Activated T-cell treated with anti-CD3 and anti-CD28 coated beads, Interleukin-2, amount 50 U/mL, for 48 hours (primary cell): Measurements from ENCODE around the gene MGME1.
"Not testable (repeated sequence)": the region's sequence is repeated elsewhere in the genome, so short reads cannot be mapped to it uniquely, and the experiment has no call there.

Experiments
- DNase-seq, 2 experiments: peaks; one replicate each; pipeline ENCODE4 v3.0.0-alpha.2; 2020

Gene MGME1

DNA sequence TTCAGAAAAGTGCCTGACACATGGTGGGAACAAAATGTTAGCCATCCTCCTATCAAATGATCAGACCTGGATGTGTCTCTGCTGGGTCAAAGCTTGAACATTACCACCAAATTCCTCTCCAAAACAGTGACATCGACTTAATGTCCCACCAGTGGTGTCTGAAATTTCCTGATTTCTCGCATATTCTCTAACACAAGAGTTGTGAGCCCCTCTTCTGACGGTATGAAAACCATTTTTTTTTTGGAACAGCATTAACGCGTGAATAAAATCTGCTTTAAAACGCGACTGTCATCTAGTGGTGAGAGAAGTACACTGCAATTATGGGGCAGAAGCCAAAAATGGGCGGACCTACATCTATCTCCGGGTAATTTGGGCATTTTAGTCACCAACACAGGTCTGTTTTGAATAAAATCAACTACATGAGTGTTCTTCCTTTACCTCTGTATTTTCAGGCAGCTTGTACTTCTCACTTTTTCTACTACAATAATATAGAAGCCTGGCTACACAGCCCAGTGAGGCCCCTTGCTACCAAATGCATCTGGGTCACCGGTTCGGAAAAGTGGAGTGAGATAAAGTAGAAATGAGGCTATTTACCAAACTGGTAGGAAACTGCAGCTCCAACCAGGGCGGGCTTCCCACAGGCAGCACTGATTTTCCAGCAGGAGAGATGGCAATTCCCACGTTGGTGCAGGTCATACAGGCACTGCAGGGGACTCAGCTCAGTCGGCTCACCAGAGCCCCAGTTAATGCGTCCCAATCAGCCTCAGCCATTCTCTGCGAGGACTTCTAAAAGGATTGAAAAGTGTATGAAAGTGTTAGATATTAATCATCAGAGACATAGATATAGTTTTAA is 27.4 kb downstream of the MGME1 start:
- peak; percentile 27 for DNase-seq

DNA sequence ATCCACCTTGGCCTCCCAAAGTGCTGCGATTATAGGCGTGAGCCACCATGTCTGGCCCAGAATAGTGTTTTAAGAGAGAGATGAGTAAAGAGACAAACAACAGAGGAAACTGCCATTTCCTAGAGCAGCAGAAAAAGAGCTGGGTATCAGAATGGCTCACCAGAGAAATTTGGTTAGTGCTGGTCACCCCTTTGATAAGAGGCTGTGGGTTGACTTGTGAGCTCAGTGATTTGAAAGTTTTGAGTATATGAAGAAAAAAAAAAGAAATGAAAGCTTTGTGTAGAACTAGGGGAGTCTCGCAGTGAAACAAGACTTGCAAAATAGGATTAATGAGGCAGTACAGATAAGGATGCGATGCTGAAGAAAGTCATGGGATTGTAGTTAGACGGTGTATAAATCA is 29.6 kb downstream of the MGME1 start:
- no peak for DNase-seq

DNA sequence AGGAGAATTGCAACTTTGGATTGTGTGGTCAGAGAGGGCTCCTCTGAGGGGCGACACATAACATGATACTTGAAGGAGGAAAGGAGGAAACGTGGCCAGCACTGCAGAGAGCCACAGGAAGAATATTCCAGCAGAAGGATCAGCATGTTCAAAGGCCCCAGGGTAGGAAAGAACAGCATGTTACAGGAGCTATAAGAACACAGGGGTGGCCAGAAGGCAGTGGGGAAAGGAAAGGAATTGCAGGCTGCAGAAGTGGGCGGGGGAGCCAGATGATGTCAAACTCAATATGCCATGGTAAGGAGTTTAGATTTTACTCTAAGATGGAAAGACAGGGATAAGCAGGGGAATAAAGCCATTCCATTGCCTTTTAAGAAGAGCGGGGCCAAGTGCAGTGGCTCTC is 30.7 kb downstream of the MGME1 start:
- DNase-seq, result no peak

DNA sequence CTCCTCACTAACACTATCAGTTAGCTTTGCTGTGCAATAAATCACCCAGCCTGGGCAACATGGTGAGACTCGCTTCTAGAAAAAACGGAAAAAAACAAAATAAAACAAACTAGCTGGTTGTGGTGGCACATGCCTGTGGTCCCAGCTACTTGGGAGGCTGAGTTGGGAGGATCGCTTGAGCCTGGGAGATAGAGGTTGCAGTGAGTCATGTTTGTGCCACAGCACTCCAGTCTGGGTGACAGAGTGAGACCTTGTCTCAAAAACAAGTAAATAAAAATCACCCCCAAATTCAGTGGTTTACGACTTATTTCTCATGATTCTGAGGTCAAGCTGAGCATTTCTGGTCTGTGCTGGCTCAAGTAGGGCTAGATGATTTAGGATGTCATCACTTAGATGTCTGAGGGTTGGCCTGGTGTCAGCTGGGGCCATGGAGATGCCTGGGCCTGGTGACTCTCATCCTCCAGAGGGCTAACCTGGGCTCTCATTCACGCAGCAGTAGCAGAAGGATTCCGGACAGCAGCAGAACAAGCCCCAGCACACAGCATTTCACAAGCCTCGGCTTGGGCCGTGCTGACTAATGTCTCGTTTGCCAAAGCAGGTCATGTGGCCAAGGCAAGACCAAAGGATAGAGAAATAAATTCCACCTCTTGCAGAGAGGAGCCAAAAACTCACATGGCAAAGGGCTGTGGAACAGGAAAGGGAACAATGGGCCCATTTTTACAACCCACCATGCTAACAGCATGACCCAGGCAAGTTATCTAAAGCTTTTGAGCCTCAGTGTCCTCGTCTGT is 32.5 kb downstream of the MGME1 start:
- DNase-seq, result no peak

DNA sequence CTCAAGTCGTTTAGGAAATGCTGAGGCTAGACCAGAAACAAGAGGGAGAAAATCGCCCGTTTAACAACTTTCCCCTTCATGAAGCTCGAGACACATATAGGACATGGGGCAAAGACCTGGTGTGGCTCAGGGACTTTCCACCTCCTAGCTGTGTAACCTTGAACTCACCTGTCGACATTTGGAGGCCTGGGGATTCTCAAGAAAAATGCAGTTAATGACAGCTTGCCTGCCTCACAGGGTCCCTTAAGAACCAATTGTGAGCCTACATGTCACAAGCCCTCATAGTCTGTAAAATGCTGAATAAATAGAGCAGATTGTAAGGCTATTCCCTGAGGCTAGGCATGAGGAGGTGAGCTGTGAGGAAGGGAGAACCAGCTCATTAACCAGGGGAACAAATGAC is 35.1 kb downstream of the MGME1 start:
- no peak for DNase-seq

DNA sequence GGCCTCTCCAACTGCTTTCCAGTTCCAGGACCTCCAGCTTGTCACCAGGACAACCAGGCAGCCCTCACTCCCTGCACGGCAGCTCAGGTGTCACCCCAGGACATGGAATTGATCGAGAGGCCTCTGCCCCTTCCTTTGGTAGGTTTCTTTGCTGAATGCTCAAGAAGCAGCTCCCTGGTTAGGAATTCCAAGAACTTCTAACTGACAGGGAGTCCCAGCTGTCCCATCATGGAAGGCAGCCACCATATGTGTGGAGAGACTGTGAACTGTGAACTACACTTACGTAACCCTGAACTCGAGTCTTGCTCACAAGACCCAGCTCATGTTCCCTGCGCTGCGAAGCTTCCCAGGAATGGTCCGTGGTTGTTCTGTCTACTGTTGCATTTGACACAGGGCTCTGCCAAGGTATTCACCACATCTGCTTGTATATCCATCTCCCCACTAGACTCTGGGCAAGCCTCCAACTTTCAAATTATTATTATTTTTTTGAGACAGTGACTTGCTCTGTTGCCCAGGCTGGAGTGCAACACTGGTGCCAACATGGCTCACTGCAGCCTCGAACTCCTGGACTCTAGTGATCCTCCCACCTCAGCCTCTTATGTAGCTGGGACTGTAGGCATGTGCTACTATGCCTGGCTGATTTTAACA is 35.7 kb downstream of the MGME1 start:
- DNase-seq, result no peak

DNA sequence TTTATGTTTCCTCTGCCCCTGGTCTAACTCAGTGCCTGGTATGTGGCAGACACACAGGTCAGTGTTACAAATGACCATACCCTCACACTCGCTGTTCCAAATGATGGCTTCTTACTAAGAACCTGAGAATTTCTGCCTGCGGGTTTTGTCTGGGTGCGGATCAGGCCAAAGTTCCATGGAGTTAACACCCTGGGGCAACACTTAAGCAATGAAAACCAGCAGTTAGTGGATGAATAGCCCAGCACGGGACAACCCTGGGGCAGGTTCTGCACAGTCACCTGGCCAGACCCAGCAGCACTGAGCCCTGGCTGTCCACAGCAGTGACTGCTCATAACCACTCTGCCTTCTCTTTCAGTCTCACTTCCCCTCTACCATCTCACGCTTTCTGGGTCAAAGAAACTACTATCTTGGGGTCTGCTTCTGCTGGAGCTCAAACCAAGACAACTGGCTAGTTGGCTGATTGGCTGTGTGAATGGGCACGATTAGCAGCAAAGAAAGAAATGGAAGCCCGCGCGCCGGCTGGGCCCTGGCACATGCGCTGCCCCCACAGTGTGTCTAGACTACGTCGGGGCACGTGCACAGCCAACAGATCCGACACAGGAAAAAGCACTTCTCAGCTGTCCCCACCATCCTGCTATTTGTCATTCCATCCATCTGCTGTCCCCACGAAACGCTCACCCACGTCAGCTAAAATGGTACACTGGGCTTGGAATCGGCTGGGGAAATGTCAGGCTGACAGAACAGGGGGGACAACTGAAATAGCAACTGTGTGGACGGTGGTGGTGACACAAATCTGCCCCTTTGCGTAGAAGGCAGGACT is 36.6 kb downstream of the MGME1 start:
- no peak for DNase-seq

DNA sequence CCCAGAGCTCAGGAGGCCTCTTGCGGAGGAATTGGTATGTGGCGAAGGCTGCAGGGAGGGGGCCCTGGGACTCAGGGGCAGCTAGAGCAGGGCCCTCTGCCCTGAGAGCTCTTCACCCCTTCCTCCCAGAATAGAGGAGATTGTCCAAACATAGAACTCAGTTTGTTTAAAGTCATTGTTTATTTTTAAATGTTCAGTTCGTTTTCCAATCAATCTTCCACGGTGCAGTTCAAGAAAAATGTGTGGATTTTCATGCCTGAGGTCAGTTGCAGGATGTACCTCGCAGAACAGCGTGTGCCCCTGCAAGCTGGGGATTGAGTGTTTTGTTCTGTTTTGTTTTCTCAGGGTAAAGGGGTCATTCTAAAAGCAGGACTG is 37.2 kb downstream of the MGME1 start:
- no peak for DNase-seq

DNA sequence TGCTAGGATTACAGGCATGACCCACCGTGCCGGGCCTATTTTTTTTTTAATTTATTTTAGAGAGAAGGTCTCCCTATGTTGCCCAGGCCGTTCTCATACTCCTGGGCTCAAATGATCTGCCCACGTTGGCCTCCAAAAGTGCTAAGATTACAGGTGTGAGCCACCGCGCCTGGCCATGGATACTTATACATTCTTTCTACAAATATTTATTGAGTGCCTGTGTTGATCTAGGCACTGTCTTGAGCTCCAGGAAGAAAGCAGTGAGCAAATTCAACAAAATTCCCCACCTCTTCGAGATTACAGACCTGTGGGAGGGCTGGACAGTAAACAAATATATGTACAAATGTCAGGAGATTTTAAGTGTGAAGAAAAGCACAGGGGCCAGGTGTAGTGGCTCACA is 37.9 kb downstream of the MGME1 start:
- DNase-seq, result no peak

DNA sequence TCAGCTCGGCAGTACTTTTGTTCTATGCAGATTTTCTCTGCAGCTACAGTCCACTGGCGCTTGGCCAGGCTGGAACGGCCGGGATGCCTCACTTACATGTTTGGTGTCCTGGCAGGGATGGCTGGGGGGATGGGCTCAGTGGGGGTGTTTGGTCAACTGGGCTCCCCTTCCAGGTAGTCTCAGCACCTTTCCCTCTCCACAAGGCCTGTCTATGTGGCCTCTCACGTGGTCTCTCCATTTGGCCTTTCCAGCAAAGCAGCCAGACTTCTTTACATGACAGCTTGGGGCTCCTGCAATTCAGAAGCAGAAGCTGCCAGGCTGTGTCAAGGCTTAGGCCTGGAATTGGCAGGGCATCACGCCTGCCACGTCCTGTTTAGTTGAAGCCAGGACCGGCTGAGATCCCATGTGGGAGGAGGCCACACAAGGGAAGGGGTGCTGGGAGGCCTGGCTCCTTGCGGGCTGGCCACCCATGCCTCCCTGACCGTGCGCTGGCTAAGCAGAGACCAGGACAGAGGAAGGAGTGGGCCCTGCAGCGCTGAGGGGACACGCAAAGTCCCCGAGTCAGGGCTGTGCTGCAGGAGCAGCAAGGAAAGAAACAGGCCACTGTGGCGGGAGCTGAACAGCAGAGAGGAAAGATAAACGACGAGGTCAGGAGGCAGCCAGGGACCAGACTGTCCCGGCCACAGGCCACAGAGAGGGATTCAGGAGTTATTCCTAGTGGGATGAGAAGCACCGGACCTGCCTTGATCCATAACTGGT is 38.9 kb downstream of the MGME1 start:
- no peak for DNase-seq

DNA sequence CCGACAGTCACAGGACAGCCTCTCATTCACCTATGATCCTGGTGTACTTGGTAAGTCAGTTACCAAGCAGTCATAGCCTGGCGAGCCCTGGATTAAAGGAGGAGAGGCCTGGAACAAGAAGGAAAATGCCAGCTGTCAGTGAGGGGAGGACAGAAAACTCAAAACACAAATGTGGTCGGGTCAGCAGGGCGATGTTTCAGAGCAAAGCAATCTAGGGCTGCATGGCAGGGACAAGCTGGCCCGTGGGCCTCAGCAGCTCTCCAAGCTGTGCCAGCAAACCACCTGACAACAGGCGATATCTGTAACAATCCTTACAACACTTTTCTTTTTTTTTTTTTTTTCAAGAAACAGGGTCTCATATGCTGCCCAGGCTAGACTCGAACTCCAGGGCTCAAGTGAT is 40.3 kb downstream of the MGME1 start:
- DNase-seq, result no peak

DNA sequence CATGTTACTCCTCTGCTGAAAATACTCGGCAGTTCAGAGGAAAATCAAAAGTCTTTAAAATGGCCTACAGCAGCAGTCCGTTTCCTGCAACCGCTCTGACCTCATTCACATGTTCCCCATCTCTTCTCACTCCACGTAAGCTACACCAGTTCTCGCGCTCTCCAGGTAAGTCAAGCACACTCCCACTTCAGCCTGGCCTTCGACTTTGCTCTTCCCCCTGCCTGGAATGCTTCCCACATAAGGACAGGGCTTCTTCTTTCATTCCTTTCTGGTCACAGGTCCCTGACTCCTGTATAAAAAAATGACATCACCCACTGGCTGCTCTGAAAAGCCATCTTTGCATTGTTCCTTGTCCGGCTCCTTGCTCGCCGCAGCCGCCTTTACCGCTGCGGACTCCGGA is 42.7 kb downstream of the MGME1 start:
- DNase-seq, result no peak

DNA sequence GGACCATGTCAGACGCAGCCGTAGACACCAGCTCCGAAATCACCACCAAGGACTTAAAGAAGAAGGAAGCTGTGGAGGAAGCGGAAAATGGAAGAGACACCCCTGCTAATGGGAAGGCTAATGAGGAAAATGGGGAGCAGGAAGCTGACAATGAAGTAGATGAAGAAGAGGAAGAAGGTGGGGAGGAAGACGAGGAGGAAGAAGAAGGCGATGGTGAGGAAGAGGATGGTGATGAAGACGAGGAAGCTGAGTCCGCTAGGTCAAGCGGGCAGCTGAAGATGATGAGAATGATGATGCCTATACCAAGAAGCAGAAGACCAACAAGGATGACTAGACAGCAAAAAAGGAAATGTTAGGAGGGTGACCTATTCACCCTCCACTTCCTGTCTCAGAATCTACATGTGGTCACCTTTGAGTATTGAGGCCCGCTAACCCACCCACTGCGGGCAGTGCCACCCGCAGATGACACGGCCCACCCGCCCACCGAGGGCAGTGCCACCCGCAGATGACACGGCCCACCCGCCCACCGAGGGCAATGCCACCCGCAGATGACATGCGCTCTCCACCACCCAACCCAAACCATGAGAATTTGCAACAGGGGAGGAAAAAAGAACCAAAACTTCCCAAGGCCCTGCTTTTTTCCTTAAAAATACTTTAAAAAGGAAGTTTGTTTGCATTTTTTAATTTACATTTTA is 43.3 kb downstream of the MGME1 start:
- DNase-seq, result no peak

DNA sequence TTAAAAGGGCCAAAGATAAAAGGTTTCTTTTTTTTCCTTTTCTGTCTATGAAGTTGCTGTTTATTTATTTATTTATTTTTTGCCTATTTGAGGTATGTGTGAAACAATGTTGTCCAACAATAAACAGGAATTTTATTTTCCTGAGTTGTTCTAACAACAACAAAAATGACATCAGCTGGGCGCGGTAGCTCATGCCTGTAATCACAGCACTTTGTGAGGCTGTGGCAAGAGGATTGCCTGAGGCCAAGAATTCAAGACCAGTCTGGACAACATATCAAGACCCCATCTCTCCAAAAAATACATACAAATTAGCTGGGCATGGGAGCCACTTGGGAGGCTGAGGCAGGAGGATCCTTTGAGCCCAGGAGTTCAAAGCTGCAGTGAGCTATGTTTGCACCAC is 44.1 kb downstream of the MGME1 start:
- DNase-seq, result no peak

DNA sequence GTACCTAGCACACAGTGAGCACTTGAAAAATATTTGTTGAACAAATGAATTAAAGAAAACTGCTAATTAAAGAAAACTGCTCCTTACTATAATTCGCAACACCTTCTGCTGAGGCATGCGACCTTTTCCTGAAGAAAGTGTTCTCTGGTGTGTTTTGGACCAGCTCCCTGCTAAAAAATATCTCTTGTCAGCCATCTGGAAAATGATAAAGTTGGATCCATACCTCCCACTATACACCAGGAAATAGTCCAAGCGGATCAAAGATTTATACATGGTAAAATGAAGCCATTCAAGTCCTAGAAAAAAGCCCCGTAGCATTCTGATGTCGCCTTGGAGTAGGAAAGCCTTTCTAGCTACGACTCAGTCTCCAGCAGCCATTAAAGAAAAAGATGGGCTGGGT is 45.6 kb downstream of the MGME1 start:
- no peak for DNase-seq

DNA sequence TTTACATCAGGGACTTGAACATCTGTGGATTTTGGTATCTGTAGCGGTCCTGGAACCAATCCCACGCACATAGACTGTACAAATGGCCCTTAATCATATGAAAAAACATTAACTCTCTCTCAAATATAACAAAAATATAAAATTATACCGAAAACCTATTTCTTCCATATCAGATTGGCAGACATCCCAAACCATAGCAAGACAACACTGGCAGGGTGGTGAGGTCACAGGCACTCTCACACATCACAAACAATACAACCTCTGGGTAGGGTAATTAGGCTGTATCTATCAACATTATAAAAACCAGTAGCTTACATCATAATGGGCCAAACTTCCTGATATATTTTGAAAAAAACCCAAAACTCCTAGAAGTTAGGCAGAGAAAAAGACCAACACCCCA is 48.0 kb downstream of the MGME1 start:
- no peak for DNase-seq

DNA sequence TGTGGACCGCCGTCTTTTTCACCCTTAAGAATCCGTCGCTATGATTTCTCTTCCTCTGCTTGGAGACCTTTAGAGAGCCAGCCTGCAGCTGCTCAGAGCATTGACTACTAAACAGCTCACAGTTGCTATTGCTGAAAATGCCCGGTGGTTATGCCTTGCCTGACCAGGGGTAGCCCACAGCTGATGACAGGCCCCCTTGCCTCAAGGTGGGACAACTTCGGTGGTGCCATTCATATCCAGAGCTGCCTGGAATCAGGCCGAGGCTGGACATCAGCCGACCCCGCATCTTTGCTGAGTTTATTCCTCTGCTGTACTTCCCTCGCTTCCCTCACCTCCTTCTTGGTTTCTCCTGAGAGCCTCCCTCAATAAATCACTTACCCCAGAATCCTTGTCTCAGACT is 49.3 kb downstream of the MGME1 start:
- no peak for DNase-seq

DNA sequence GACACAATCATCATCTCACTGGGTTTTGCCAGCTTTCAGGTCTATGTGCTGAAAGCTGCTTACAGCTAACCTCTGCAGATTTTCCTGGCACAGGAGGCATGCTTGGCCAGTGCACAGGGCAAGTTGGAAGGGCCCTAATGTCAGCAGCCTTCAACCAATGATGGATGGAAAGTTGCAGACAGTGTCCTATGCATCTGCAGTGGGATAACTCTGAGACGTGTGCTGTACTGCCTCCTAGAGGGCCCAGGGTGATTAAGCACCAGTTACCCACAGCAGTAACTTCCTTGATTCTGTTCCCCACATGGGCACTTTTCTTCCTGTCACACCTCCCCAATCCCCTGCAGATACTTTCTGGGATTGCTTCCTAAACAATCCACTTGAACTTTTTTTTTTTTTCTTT is 50.2 kb downstream of the MGME1 start:
- DNase-seq, result peak in 1 of 2 experiments; percentile 36

DNA sequence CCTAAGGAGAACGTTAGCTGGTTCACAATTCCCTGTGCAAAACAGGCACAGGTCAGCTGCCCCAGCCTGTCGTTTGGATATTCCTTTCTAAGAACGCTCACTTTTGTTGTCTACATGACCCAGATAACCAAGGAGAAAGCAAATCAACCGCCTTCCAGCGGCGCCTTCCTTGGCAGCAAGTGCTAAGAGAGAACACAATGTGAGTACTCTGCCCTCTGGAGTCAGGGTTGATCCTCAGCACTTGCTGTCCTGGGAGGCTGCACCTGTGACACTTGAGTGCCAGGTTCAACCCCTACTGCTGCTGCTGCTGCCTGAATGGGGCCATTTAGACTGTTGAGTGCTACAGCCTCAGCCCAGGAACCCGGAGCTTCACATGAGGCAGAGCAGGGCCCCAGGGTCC is 52.1 kb downstream of the MGME1 start:
- no peak for DNase-seq

DNA sequence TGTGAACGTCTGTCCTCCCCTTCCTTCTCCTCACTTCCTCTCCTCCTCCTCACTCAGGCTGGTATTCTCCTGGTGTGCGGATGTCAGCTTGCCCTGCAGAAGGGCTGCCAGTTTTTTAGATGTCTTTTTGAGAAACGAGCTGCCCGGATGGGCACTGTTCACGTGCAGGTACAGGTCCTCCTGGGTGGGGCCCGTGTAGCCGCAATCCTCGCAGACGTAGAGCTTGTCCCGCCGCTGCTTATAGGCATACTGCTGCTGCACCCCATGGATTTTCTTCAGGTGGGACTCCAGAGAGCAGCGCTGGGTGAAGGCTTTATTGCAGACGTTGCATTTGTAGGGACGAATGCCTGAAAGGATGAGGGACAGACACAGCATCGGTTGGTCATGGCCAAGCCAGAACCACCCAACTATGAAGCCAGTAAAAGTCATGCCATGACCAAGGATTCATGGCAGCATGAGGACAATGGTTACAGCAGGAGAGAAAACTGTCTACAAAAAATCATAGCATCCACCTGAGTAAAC is 55.8 kb downstream of the MGME1 start:
- DNase-seq, result no peak

DNA sequence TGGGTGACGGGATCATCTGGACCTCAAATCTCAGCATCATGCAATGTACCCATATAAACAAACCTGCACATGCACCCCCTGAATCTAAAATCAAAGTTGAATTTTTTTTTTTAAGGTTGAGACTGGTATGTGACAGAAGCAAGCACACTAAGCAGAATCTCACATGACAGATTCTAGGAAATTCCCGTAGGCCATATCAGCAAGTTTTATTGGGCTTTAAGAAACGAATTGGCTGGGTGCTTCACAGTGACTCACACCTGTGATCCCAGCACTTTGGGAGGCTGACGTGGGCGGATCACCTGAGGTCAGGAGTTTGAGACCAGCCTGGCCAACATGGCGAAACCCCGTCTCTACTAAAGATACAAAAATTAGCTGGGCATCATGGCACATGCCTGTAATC is 58.2 kb downstream of the MGME1 start:
- not testable (repeated sequence) for DNase-seq
